Osteoblast (primary cell): Measurements from ENCODE around the gene USP46. TPM values are rescaled to one million over a fixed set of nuclear protein-coding genes. Genes with fewer than 3 reads are reported as not detected.

Experiments used
- DNase-seq: peaks from one replicate; pipeline ENCODE4 v3.0.0; 2011; ENCODE audit warnings: low spot score, mixed read lengths; ENCODE audit not compliant: insufficient read length; ENCODE audit errors: missing footprints
- H2AFZ ChIP-seq: 2 replicates; pipeline ENCODE4 v1.6.0; 2011; ENCODE audit warnings: mild to moderate bottlenecking, low read length
- H3K27ac ChIP-seq: 2 replicates; pipeline ENCODE4 v1.5.1; 2011; ENCODE audit warnings: mild to moderate bottlenecking, low read depth, low read length, moderate library complexity
- H3K27me3 ChIP-seq: 2 replicates; pipeline ENCODE4 v1.6.0; 2012; ENCODE audit warnings: mild to moderate bottlenecking, control low read depth, inconsistent platforms, low read length, moderate library complexity; ENCODE audit not compliant: insufficient read depth
- H3K36me3 ChIP-seq: 2 replicates; pipeline ENCODE4 v1.5.1; 2011; ENCODE audit warnings: mild to moderate bottlenecking, low read length, control low read depth, moderate library complexity; ENCODE audit not compliant: insufficient read depth
- H3K4me1 ChIP-seq: 2 replicates; pipeline ENCODE4 v1.5.1; 2011; ENCODE audit warnings: mild to moderate bottlenecking, low read length, control low read depth, moderate library complexity; ENCODE audit not compliant: insufficient read depth
- H3K4me2 ChIP-seq: 2 replicates; pipeline ENCODE4 v1.6.0; 2011; ENCODE audit warnings: mild to moderate bottlenecking, low read length; ENCODE audit not compliant: insufficient read depth
- H3K4me3 ChIP-seq: fragments of 200-600 bp; sonication (generic); 3 replicates; pipeline ENCODE4 v1.5.1; 2012; ENCODE audit warnings: mild to moderate bottlenecking, low read length, inconsistent platforms; ENCODE audit not compliant: insufficient read depth
- H3K79me2 ChIP-seq: 2 replicates; pipeline ENCODE4 v1.6.0; 2012; ENCODE audit warnings: mild to moderate bottlenecking, low read length, control low read depth, inconsistent platforms; ENCODE audit not compliant: insufficient read depth
- H3K9me3 ChIP-seq: 2 replicates; pipeline ENCODE4 v1.5.1; 2011; ENCODE audit warnings: low read depth, low read length, control low read depth
- H4K20me1 ChIP-seq: 2 replicates; pipeline ENCODE4 v1.6.0; 2012; ENCODE audit warnings: mild to moderate bottlenecking, low read length, control low read depth; ENCODE audit not compliant: insufficient read depth
- total RNA-seq: library from RNA; depleted of rRNA; stranded (reverse); fragments of >200 nt; gene quantifications from 2 replicates; pipeline ENCODE4 v1.2.3, GENCODE V29; 2012
- TF ChIP-seq, protein P1 (sequence below): IDR thresholded peaks from 2 replicates; pipeline ENCODE4 v1.5.1; 2011; ENCODE audit warnings: mild to moderate bottlenecking, low read depth, low read length, moderate library complexity; ENCODE audit errors: extremely low read depth

USP46 gene
- total RNA-seq, 1 donor, result 12.7 TPM

DNA sequence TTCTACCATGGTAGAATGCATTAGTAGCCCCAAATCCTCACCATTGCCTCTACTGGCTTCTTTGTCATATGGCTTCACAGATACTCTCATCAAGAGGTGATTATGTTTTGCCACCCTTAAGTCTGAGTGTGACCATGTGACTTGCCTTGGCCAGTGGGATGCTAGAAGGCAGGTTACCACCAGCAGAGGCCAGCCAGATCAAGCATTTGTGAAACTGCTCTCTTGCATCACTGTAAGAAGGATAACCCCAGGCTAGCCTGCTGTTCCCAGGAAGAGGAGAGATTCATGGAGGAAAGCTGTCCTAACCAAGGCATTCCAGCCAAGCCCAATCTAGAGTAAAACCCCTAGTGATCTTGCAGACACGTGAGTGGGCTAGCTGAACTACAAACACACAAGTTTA lies 46.8 kb downstream of the USP46 start:
- Histone ChIP-seq H4K20me1 (no peaks in the 10 kb centered on the region), H3K36me3 (peaks cover 4% of the 10 kb centered on the region), H3K79me2 (no peaks in the 10 kb centered on the region), H3K27ac (no peak overlapping the region), H3K9me3 (no peaks in the 10 kb centered on the region), H3K4me2 (no peak overlapping the region), H3K27me3 (no peaks in the 10 kb centered on the region), H3K4me1 (no peaks in the 10 kb centered on the region), H3K4me3 (no peak overlapping the region), H2AFZ (no peak overlapping the region)
- no peak for DNase-seq
- TF ChIP-seq, protein P1, sequence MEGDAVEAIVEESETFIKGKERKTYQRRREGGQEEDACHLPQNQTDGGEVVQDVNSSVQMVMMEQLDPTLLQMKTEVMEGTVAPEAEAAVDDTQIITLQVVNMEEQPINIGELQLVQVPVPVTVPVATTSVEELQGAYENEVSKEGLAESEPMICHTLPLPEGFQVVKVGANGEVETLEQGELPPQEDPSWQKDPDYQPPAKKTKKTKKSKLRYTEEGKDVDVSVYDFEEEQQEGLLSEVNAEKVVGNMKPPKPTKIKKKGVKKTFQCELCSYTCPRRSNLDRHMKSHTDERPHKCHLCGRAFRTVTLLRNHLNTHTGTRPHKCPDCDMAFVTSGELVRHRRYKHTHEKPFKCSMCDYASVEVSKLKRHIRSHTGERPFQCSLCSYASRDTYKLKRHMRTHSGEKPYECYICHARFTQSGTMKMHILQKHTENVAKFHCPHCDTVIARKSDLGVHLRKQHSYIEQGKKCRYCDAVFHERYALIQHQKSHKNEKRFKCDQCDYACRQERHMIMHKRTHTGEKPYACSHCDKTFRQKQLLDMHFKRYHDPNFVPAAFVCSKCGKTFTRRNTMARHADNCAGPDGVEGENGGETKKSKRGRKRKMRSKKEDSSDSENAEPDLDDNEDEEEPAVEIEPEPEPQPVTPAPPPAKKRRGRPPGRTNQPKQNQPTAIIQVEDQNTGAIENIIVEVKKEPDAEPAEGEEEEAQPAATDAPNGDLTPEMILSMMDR, result no peak

DNA sequence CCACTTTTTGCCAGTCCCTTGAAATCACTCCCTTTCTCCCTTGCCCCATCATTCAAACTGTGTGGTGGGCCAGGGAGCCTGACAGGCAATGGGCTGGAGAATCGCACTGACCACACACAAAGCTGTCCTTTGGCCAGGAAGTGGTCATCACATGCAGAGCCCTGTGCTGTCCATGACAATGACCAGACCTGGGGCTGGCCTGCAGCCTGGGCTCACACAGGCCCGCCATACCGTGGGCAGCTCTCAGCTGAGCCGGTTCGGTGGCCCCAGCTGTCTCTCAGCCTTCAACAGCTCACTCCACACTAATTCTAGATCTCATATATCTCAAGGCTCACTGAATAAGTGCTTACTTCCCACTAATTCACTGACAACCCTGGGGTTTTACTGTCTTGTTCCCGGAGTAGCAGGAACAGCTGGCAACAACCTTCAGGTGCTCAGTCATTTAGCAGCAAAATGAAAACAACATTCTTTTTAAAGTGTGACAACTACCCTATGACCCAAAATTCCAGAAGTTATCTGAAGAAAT lies 48.0 kb downstream of the USP46 start:
- Histone ChIP-seq H3K27ac (no peak overlapping the region), H3K4me2 (no peak overlapping the region), H3K27me3 (no peaks in the 10 kb centered on the region), H3K36me3 (peaks cover 4% of the 10 kb centered on the region), H3K4me3 (no peak overlapping the region), H3K9me3 (no peaks in the 10 kb centered on the region), H3K4me1 (peaks cover 3% of the 10 kb centered on the region), H4K20me1 (no peaks in the 10 kb centered on the region), H3K79me2 (no peaks in the 10 kb centered on the region), H2AFZ (no peak overlapping the region)
- TF ChIP-seq, protein P1, result no peak
- DNase-seq, result no peak

DNA sequence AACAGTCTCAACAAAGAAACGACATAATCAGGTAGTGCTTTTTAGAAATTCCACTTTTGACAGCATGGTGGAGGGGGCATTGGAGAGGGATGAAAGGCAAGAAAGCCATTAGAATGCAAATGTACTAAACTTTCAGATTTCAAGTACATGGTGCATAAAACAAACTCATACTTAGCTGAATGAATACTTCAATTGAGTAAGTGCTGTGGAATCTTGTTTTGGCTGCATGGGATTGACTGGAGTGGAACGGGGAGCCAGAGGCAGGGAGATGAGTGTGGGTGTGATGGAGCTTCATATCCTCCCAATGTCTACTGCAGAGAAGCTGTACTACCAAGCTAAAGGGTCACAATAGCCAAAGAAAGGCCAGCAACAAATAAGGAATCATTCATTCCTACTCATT lies 52.4 kb downstream of the USP46 start:
- no peak for DNase-seq
- H3K36me3 ChIP-seq, result peaks cover 10% of the 10 kb centered on the region
- TF ChIP-seq, protein P1, result no peak

DNA sequence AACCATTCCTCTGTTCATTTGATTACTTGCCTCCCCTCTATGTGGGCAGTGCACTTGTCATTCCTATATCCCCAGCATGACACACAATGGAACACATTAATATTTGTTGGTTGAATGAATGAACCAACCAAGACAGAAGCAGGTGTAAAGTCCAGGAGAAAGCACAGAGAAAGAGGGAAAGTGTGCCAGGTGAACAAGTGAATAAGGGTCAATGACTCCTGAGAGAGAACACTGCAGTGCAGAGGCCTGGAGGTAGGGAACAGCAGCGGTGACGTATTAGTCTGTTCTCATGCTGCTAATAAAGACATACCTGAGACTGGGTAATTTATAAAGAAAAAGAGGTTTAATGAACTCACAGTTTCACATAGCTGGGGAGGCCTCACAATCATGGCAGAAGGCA lies 53.1 kb downstream of the USP46 start:
- Histone ChIP-seq H3K27me3 (no peaks in the 10 kb centered on the region), H3K79me2 (no peaks in the 10 kb centered on the region), H3K4me2 (no peak overlapping the region), H3K36me3 (peaks cover 14% of the 10 kb centered on the region), H3K27ac (no peak overlapping the region), H2AFZ (no peak overlapping the region), H3K4me3 (no peak overlapping the region), H3K9me3 (no peaks in the 10 kb centered on the region), H4K20me1 (no peaks in the 10 kb centered on the region), H3K4me1 (peaks cover 3% of the 10 kb centered on the region)
- DNase-seq, result no peak
- TF ChIP-seq, protein P1, result no peak

More for the DNA sequence above, 52.4 kb downstream of the USP46 start:
- H3K27ac ChIP-seq, result no peak overlapping the region
- no peaks in the 10 kb centered on the region for H4K20me1 ChIP-seq
- H3K79me2 ChIP-seq, result no peaks in the 10 kb centered on the region
- H3K4me1 ChIP-seq, result peaks cover 3% of the 10 kb centered on the region
- H3K4me2 ChIP-seq, result no peak overlapping the region
- no peaks in the 10 kb centered on the region for H3K9me3 ChIP-seq
- H3K4me3 ChIP-seq, result no peak overlapping the region
- no peak overlapping the region for H2AFZ ChIP-seq
- H3K27me3 ChIP-seq, result no peaks in the 10 kb centered on the region
